CD4-positive, alpha-beta T cell (primary cell): ENCODE results near the gene PPP1CA. TPM values are rescaled to one million over a fixed set of nuclear protein-coding genes. Genes with fewer than 3 reads are reported as not detected.

Source experiments
- ATAC-seq: fragments of 200-7000 bp; cut with Tn5 transposase; one replicate; pipeline ENCODE4 v1.10.0; 2022; ENCODE audit warnings: mild to moderate bottlenecking; ENCODE audit not compliant: poor library complexity
- CTCF ChIA-PET: fragments of 350-600 bp; sonication (Branson Sonifier 250); formaldehyde crosslinking; loops from one replicate; lab custom pipeline; 2021; ENCODE audit warnings: antibody characterized with exemption, inconsistent platforms; lab: Charles Lee
- POLR2A ChIA-PET: fragments of 350-600 bp; sonication (Branson Sonifier 250); formaldehyde crosslinking; loops from one replicate; lab custom pipeline; 2021; ENCODE audit warnings: antibody characterized with exemption, inconsistent platforms; lab: Charles Lee
- DNase-seq, 14 experiments: peaks; one replicate each; pipeline ENCODE4 v3.0.0-alpha.2; 2013 to 2020; ENCODE audit warnings: mixed read lengths in 2 of 14
- H3K27ac ChIP-seq, 2 donors: one replicate each; pipeline versions ENCODE4 v1.5.1 to v1.7.0; 2013; ENCODE audit warnings: low read length in 2 of 2, low read depth in 1 of 2, mild to moderate bottlenecking in 1 of 2
- H3K27me3 ChIP-seq, 2 experiments: 1 replicate in 1 of 2; 2 replicates in 1 of 2; pipeline versions ENCODE4 v1.6.1 to v1.7.0; 2013; ENCODE audit warnings: low read length in 2 of 2, control low read depth in 1 of 2, mild to moderate bottlenecking in 1 of 2, moderate library complexity in 1 of 2; ENCODE audit not compliant: insufficient read depth in 2 of 2, control insufficient read depth in 1 of 2
- H3K36me3 ChIP-seq: one replicate; pipeline ENCODE4 v1.6.1; 2013; ENCODE audit warnings: low read length, control low read depth; ENCODE audit not compliant: insufficient read depth
- H3K4me1 ChIP-seq: one replicate; pipeline ENCODE4 v1.6.1; 2013; ENCODE audit warnings: low read length, control low read depth; ENCODE audit not compliant: insufficient read depth
- H3K4me3 ChIP-seq: one replicate; pipeline ENCODE4 v1.5.1; 2013; ENCODE audit warnings: mild to moderate bottlenecking, low read length, moderate library complexity
- H3K9me3 ChIP-seq, 2 experiments: 1 replicate in 1 of 2; 2 replicates in 1 of 2; pipeline versions ENCODE4 v1.6.1 to v1.7.0; 2013; ENCODE audit warnings: low read length in 2 of 2, mild to moderate bottlenecking in 2 of 2, control low read depth in 1 of 2, moderate library complexity in 1 of 2; ENCODE audit not compliant: control insufficient read depth in 1 of 2, insufficient read depth in 1 of 2
- H3K27ac Mint-ChIP-seq: one replicate; pipeline ENCODE4 v1.8.0; 2020; ENCODE audit warnings: mixed read lengths
- H3K27me3 Mint-ChIP-seq: one replicate; pipeline ENCODE4 v1.8.0; 2021; ENCODE audit warnings: mixed read lengths
- H3K36me3 Mint-ChIP-seq: one replicate; pipeline ENCODE4 v1.8.0; 2021; ENCODE audit warnings: low read depth, mixed read lengths
- H3K4me1 Mint-ChIP-seq: one replicate; pipeline ENCODE4 v1.8.0; 2021; ENCODE audit warnings: low read depth, mixed read lengths
- H3K4me3 Mint-ChIP-seq: one replicate; pipeline ENCODE4 v1.8.0; 2020; ENCODE audit warnings: mild to moderate bottlenecking, mixed read lengths
- H3K9me3 Mint-ChIP-seq: one replicate; pipeline ENCODE4 v1.8.0; 2020; ENCODE audit warnings: mixed read lengths
- intact Hi-C, 2 experiments: fragments of 100-400 bp; cut with DNase I in 1 of 2; cut with micrococcal nuclease in 1 of 2; formaldehyde crosslinking; loops; one replicate each; pipeline versions ENCODE4 v1.15.1 to v1.9.0; 2023 to 2025; cut with DNase I, micrococcal nuclease
- total RNA-seq, 174 experiments: library from RNA in 2 of 174; stranded (reverse) in 2 of 174; gene quantifications; one replicate each; pipeline ENCODE4 v1.2.3 and lab custom pipeline; 2021 to 2026
- TF ChIP-seq, protein P1 (sequence below): fragments of 200-600 bp; IDR thresholded peaks from one replicate; pipeline ENCODE4 v1.8.0; 2022; ENCODE audit warnings: antibody characterized with exemption, mild to moderate bottlenecking

The PPP1CA gene
- total RNA-seq, 2 experiments from 2014 or later: 42.0 to 45.5 TPM

DNA sequence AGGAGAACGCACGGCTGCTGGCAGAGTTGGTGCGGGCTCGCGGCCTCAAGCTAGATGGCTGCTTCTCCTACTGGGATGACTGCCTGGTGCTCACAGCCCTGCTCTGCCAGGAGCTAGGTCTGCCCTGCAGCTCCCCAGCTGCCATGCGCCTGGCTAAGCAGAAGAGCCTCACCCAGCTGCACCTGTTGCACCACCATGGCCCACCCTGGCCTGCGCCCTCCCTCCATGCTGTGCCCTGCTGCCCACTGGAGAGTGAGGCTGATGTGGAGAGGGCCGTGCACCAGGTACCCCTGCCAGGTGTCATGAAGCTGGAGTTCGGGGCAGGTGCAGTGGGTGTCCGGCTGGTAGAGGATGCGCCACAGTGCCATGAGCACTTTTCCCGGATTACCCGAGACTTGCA lies 21.8 kb upstream of the PPP1CA start:
- Histone ChIP-seq H3K9me3 (no peaks in the 10 kb centered on the region), H3K4me1 (peaks cover 42% of the 10 kb centered on the region), H3K36me3 (no peaks in the 10 kb centered on the region), H3K27me3 (no peaks in the 10 kb centered on the region), H3K27ac (no peak overlapping the region), H3K4me3 (no peak overlapping the region)
- no peaks in the 10 kb centered on the region for H3K9me3 Mint-ChIP-seq
- intact Hi-C loops: no loop called here
- TF ChIP-seq, protein P1, sequence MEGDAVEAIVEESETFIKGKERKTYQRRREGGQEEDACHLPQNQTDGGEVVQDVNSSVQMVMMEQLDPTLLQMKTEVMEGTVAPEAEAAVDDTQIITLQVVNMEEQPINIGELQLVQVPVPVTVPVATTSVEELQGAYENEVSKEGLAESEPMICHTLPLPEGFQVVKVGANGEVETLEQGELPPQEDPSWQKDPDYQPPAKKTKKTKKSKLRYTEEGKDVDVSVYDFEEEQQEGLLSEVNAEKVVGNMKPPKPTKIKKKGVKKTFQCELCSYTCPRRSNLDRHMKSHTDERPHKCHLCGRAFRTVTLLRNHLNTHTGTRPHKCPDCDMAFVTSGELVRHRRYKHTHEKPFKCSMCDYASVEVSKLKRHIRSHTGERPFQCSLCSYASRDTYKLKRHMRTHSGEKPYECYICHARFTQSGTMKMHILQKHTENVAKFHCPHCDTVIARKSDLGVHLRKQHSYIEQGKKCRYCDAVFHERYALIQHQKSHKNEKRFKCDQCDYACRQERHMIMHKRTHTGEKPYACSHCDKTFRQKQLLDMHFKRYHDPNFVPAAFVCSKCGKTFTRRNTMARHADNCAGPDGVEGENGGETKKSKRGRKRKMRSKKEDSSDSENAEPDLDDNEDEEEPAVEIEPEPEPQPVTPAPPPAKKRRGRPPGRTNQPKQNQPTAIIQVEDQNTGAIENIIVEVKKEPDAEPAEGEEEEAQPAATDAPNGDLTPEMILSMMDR: no peak
- H3K4me1 Mint-ChIP-seq: peaks cover 41% of the 10 kb centered on the region
- no peak for ATAC-seq
- POLR2A ChIA-PET: interaction anchor here (1.2 to 7.4 kb wide), 4 partner anchors 11 to 22 kb away, joined by 4 to 136 read pairs (median 7); partner anchors contain the start of genes PPP1CA and TBC1D10C
- CTCF ChIA-PET: interaction anchor here (1.2 kb wide), 1 partner anchor 22 kb away, joined by 3 read pairs; no protein-coding TSS in a partner anchor
- H3K27ac Mint-ChIP-seq: no peak overlapping the region
- no peak for DNase-seq
- no peak overlapping the region for H3K4me3 Mint-ChIP-seq
- H3K36me3 Mint-ChIP-seq: peaks cover 13% of the 10 kb centered on the region
- no peaks in the 10 kb centered on the region for H3K27me3 Mint-ChIP-seq

DNA sequence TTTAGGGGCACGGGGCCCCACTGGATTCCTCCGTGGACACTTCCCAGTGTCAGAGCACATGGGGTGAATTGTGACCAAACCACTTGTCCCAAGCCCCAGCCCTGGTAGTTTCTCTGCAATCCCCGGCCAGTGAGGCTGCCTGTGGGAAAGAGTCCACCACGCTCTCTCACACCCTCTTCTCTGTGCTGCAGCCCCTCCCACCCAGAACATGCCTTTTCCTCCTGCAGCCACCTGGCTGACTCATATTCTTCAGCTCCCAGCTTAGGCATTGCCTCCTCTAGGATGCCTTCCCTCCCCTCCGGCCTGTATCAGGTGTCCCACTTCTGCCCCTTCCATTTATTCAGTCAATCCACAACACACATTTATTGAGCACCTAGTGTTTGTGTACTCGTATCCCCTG lies 21.2 kb upstream of the PPP1CA start:
- peaks cover 46% of the 10 kb centered on the region for H3K4me1 ChIP-seq
- intact Hi-C loops: no loop called here
- DNase-seq (peak in 1 of 14 experiments; percentile 2), ATAC-seq (no peak)
- H3K36me3 ChIP-seq: no peaks in the 10 kb centered on the region
- H3K27me3 Mint-ChIP-seq: no peaks in the 10 kb centered on the region
- H3K27ac Mint-ChIP-seq: no peak overlapping the region
- no peaks in the 10 kb centered on the region for H3K9me3 ChIP-seq
- no peak overlapping the region for H3K27ac ChIP-seq
- H3K27me3 ChIP-seq: no peaks in the 10 kb centered on the region
- TF ChIP-seq, protein P1: no peak
- peaks cover 7% of the 10 kb centered on the region for H3K36me3 Mint-ChIP-seq
- ChIA-PET POLR2A (interaction anchor here (1.2 to 12.5 kb wide), 5 partner anchors 10 to 21 kb away, joined by 4 to 411 read pairs (median 8); partner anchors contain the start of genes PPP1CA, PTPRCAP, RPS6KB2 and TBC1D10C), CTCF (interaction anchor here (1.2 kb wide), 1 partner anchor 22 kb away, joined by 3 read pairs; no protein-coding TSS in a partner anchor)
- no peak overlapping the region for H3K4me3 ChIP-seq
- H3K4me3 Mint-ChIP-seq: peak overlapping the region; percentile 26
- no peaks in the 10 kb centered on the region for H3K9me3 Mint-ChIP-seq
- peaks cover 41% of the 10 kb centered on the region for H3K4me1 Mint-ChIP-seq

DNA sequence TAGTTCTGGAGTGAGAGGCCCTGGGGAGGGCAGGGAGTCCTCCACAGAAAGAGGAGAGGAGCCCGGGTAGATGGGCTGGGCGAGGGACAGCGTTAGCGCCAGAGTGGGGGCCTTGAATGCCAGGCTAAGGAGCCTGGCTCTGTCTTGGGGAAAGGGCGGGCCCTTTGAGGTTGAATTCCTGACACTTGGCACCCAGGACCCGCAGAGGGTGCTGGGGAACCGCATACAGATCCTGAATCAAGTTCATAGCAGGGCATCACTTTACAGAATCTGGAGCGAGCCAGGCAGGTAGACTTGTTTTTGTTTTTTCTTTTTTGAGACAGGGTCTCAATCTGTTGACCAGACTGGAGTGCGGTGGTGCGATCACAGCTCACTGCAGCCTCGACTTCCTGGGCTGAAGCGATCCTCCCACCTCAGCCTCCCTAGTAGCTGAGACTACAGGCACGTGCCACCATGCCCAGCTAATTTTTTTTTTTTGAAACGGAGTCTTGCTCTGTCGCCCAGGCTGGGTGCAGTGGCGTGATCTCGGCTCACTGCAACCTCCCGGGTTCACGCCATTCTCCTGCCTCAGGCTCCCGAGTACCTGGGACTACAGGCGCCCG lies 19.9 kb upstream of the PPP1CA start:
- H3K9me3 Mint-ChIP-seq: no peaks in the 10 kb centered on the region
- peak overlapping the region; percentile 89 for H3K27ac Mint-ChIP-seq
- Histone ChIP-seq H3K4me3 (peak overlapping the region; percentile 22), H3K27me3 (no peaks in the 10 kb centered on the region), H3K27ac (peak overlapping the region; percentile 15 to 34), H3K36me3 (no peaks in the 10 kb centered on the region), H3K4me1 (peaks cover 50% of the 10 kb centered on the region), H3K9me3 (no peaks in the 10 kb centered on the region)
- POLR2A ChIA-PET: interaction anchor here (1.2 to 12.5 kb wide), 9 partner anchors 10 to 181 kb away, joined by 5 to 411 read pairs (median 18); partner anchors contain the start of genes AIP, PPP1CA, PTPRCAP and RPS6KB2
- H3K4me1 Mint-ChIP-seq: peaks cover 49% of the 10 kb centered on the region
- CTCF ChIA-PET: interaction anchor here (1.2 to 6.0 kb wide), 4 partner anchors 14 to 71 kb away, joined by 3 to 46 read pairs (median 6); partner anchors contain the start of genes PPP1CA, TBC1D10C and TMEM134
- no peaks in the 10 kb centered on the region for H3K27me3 Mint-ChIP-seq
- TF ChIP-seq, protein P1: no peak
- DNase-seq: no peak
- intact Hi-C loops: loop anchor here (1.0 to 2.0 kb wide), 3 partner anchors 17 to 69 kb away; partner anchors contain the start of genes POLD4 (in 1 of the 2) and TBC1D10C (in 1 of the 2)
- ATAC-seq: no peak
- H3K36me3 Mint-ChIP-seq: peaks cover 4% of the 10 kb centered on the region
- peak overlapping the region; percentile 86 for H3K4me3 Mint-ChIP-seq
